ENCODE data around the gene RPS6KL1. TPM values are rescaled to one million over a fixed set of nuclear protein-coding genes. Genes with fewer than 3 reads are reported as not detected.

The RPS6KL1 gene, protein sequence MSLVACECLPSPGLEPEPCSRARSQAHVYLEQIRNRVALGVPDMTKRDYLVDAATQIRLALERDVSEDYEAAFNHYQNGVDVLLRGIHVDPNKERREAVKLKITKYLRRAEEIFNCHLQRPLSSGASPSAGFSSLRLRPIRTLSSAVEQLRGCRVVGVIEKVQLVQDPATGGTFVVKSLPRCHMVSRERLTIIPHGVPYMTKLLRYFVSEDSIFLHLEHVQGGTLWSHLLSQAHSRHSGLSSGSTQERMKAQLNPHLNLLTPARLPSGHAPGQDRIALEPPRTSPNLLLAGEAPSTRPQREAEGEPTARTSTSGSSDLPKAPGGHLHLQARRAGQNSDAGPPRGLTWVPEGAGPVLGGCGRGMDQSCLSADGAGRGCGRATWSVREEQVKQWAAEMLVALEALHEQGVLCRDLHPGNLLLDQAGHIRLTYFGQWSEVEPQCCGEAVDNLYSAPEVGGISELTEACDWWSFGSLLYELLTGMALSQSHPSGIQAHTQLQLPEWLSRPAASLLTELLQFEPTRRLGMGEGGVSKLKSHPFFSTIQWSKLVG
- total RNA-seq (10 to 100 TPM; 14.5 to 27.0 (median 21.9) TPM), polyA plus RNA-seq (10 to 100 TPM; 10.3 to 27.1 TPM)
- long read RNA-seq, donor 1, partial matches to known transcripts, result 1 of 23 reads
- long read RNA-seq, donor 1, other reads (novel, unspliced or antisense), result 20 of 23 reads
- long read RNA-seq, donor 2, partial matches to known transcripts, result 9 of 27 reads
- long read RNA-seq, donor 2, other reads (novel, unspliced or antisense), result 14 of 27 reads
- long read RNA-seq, donor 3, partial matches to known transcripts, result 6 of 24 reads
- long read RNA-seq, donor 3, other reads (novel, unspliced or antisense), result 16 of 24 reads

DNA sequence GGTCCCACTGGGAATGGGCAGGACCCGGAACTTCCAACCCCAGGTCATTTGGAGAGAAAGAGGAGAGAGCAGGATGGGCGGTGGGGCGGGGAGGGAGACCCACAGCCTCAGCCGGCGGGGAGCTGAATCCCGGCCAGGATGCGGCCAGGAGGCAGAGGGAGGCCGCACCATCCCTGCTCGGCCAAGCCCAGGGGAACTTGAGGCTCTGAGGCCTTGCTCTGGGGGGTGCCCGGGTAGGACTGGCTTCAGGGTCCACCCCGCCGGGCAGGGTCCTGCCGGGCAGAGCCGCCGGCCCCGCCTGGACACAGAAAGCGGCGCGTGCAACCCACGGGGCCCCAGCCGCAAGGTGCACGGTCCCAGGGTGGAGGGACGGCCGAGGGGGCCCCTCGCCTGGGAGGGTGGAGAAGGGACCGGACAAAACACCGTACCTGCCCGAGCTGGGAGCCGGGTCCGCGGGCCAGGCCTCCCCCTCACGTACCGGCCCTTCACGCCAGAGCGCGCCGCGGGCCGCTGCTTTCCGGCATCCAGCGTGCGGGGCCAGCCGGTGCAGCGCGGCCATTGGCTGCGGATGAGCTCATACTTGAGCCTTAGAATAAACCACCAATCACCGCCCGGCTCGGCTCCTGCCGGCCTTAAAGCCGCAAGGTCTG, at the start of gene RPS6KL1:
Gene RPS6KL1, minus strand, starts transcription at position 509 of the 650 bp plus-strand sequence. CDS start 1,719 bp downstream, outside the sequence.
- Histone ChIP-seq H3K27me3 (peaks cover 0 to 14% (median 0%) of the 10 kb centered on the region in 7 donors), H3K9me3 (no peaks in the 10 kb centered on the region), H3K4me1 (peaks cover 6 to 28% (median 18%) of the 10 kb centered on the region in 9 donors), H3K36me3 (peaks cover 0 to 8% (median 0%) of the 10 kb centered on the region in 9 donors), H3K27ac (peak within 1 kb of the TSS in 9 of 10 donors; percentile 50 to 80 (median 67)), H3K4me3 (peak within 1 kb of the TSS; percentile 66 to 81 (median 74))
- DNase-seq (peak; percentile 83), ATAC-seq (peak; percentile 93 to 97 (median 97))
- TF ChIP-seq, protein P1, sequence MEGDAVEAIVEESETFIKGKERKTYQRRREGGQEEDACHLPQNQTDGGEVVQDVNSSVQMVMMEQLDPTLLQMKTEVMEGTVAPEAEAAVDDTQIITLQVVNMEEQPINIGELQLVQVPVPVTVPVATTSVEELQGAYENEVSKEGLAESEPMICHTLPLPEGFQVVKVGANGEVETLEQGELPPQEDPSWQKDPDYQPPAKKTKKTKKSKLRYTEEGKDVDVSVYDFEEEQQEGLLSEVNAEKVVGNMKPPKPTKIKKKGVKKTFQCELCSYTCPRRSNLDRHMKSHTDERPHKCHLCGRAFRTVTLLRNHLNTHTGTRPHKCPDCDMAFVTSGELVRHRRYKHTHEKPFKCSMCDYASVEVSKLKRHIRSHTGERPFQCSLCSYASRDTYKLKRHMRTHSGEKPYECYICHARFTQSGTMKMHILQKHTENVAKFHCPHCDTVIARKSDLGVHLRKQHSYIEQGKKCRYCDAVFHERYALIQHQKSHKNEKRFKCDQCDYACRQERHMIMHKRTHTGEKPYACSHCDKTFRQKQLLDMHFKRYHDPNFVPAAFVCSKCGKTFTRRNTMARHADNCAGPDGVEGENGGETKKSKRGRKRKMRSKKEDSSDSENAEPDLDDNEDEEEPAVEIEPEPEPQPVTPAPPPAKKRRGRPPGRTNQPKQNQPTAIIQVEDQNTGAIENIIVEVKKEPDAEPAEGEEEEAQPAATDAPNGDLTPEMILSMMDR (IDR thresholded peaks at IDR 0.05), result peak in 2 of 9 donors; percentile 18 to 19
- intact Hi-C loops (cut with DNase I), result no loop called here
- 1 to 5% methylated on average over 49 to 51 of the region's 51 CpGs for WGBS, 2 donors

DNA sequence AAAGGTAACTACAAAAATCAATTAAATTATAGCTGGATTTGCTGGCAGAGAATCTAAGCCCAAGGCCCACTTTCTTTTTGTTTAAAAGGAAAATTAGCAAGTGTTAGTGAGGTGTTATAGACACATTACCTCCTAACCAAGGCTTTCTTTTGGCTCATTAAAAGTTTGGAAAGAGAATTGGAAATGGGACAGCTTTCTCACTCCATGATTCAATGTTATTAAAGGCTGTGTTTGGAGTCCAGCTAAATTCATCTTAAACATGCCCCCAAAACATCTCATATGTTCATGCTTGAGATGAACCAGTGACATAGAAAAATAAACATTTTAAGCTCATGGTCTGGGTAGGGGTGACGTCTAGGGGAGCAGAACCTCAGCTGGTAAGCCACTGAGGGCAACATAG, 45.8 kb upstream of the RPS6KL1 start:
- DNase-seq (no peak), ATAC-seq (no peak)
- no peaks in the 10 kb centered on the region for H3K36me3 ChIP-seq
- H3K4me3 ChIP-seq, result no peak overlapping the region
- intact Hi-C loops (cut with DNase I), result loop anchor here in 1 of 10 donors (5.0 kb wide), 1 partner anchor 33 kb away; the partner anchor contains the start of gene EIF2B2
- TF ChIP-seq, protein P1 (IDR thresholded peaks at IDR 0.05), result no peak
- no peaks in the 10 kb centered on the region for H3K27me3 ChIP-seq
- H3K4me1 ChIP-seq, result peaks cover 6 to 40% (median 25%) of the 10 kb centered on the region in 9 donors
- 77 to 78% methylated on average over 1 of the region's 1 CpG for WGBS, 2 donors
- H3K27ac ChIP-seq, result no peak overlapping the region
- no peaks in the 10 kb centered on the region for H3K9me3 ChIP-seq

DNA sequence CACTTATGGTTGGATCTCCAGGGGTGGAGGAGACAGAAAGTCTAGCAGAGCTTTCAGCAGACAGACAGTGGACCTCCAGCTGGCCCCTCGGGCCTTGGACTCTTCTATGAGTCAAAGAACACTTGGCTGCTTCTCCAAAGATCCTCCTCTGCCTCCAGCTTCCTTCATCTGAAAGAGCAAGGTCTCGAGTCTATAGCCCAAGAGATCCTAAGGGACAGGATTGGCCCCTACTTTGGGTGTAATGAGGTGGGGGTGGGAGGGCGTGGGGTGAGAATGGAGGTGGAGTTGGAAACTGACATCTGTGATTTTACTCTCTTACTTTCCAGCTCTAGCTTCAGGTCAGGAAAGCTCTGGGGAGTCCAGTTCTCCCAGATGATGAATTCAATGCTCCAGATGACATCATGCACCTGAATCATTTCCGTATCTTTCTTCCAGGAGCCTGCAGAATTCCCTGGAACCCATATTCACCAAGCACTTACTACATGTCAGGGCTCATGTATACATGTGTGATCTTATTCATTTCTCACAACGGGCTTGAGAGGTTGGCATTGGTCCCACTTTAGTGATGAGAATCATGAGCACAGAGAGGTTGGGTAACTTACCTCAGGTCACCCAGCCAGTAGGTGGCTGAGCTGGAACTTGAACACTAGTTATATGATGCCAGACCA, 42.6 kb upstream of the RPS6KL1 start:
- ATAC-seq (peak in 6 of 8 donors; percentile 16 to 77 (median 52)), DNase-seq (no peak)
- TF ChIP-seq, protein P1 (IDR thresholded peaks at IDR 0.05), result no peak
- H3K36me3 ChIP-seq, result no peaks in the 10 kb centered on the region
- 50 to 63% methylated on average over 5 of the region's 5 CpGs for WGBS, 2 donors
- no peak overlapping the region for H3K4me3 ChIP-seq
- no peaks in the 10 kb centered on the region for H3K9me3 ChIP-seq
- H3K27me3 ChIP-seq, result no peaks in the 10 kb centered on the region
- peak overlapping the region in 8 of 10 donors; percentile 12 to 62 (median 46) for H3K27ac ChIP-seq
- H3K4me1 ChIP-seq, result peaks cover 0 to 31% (median 22%) of the 10 kb centered on the region in 9 donors
- intact Hi-C loops (cut with DNase I), result loop anchor here in 1 of 10 donors (5.0 kb wide), 1 partner anchor 37 kb away; the partner anchor contains the start of gene EIF2B2
